ENCODE results near the gene OTOP3. TPM values are rescaled to one million over a fixed set of nuclear protein-coding genes. Genes with fewer than 3 reads are reported as not detected.

The OTOP3 gene
- total RNA-seq, 1 donor from 2014 or later: not detected

GRCh38 chr17:74987909-74988711 is 52.4 kb downstream of the OTOP3 start:
- Mint-ChIP-seq H3K4me1 (ENCODE audit: low read depth, unreplicated experiment) (peaks cover 14% of the 10 kb centered on the region), H3K4me3 (ENCODE audit: unreplicated experiment) (peak overlapping the region; percentile 93), H3K27ac (ENCODE audit: unreplicated experiment) (peak overlapping the region; percentile 97), H3K9me3 (ENCODE audit: unreplicated experiment) (peaks cover 16% of the 10 kb centered on the region), H3K36me3 (ENCODE audit: unreplicated experiment) (no peaks in the 10 kb centered on the region), H3K27me3 (ENCODE audit: unreplicated experiment) (peaks cover 18% of the 10 kb centered on the region)
- peak; percentile 78 for DNase-seq
- TF ChIP-seq CTCF (IDR thresholded peaks at IDR 0.05; ENCODE audit: partially characterized antibody, unreplicated experiment): no peak

GRCh38 chr17:74990581-74991105 is 54.9 kb downstream of the OTOP3 start:
- H3K4me3 Mint-ChIP-seq (ENCODE audit: unreplicated experiment): peak overlapping the region; percentile 68
- peaks cover 14% of the 10 kb centered on the region for H3K4me1 Mint-ChIP-seq (ENCODE audit: low read depth, unreplicated experiment)
- H3K36me3 Mint-ChIP-seq (ENCODE audit: unreplicated experiment): no peaks in the 10 kb centered on the region
- no peak for DNase-seq
- TF ChIP-seq CTCF (IDR thresholded peaks at IDR 0.05; ENCODE audit: partially characterized antibody, unreplicated experiment): no peak
- peak overlapping the region; percentile 12 for H3K27ac Mint-ChIP-seq (ENCODE audit: unreplicated experiment)
- H3K27me3 Mint-ChIP-seq (ENCODE audit: unreplicated experiment): peaks cover 20% of the 10 kb centered on the region
- peaks cover 18% of the 10 kb centered on the region for H3K9me3 Mint-ChIP-seq (ENCODE audit: unreplicated experiment)

GRCh38 chr17:74992223-74992622 is 56.5 kb downstream of the OTOP3 start:
- TF ChIP-seq CTCF (IDR thresholded peaks at IDR 0.05; ENCODE audit: partially characterized antibody, unreplicated experiment): no peak
- Mint-ChIP-seq H3K4me1 (ENCODE audit: low read depth, unreplicated experiment) (peaks cover 14% of the 10 kb centered on the region), H3K27ac (ENCODE audit: unreplicated experiment) (peak overlapping the region; percentile 15), H3K4me3 (ENCODE audit: unreplicated experiment) (no peak overlapping the region), H3K9me3 (ENCODE audit: unreplicated experiment) (peaks cover 14% of the 10 kb centered on the region), H3K36me3 (ENCODE audit: unreplicated experiment) (no peaks in the 10 kb centered on the region), H3K27me3 (ENCODE audit: unreplicated experiment) (peaks cover 16% of the 10 kb centered on the region)
- DNase-seq: no peak

DNA sequence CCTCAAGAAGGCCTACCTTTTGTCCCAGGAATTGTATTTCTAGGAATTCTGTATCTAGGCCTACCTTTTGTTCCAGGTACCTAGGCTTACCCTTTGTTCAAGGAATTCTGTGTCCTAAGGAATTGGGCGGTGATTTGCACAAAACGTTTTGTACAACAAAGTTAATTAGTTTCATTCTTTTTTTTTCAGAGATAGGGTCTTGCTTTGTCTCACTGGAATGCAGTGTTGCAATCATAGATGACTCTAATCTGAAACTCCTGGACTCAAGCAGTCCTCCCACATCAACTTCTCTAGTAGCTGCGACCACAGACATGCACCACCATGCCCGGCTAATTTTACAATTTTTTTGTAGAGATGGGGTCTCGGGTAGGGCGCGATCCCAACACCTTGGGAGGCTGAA is 58.7 kb downstream of the OTOP3 start:
- Mint-ChIP-seq H3K27ac (ENCODE audit: unreplicated experiment) (no peak overlapping the region), H3K4me3 (ENCODE audit: unreplicated experiment) (no peak overlapping the region), H3K36me3 (ENCODE audit: unreplicated experiment) (no peaks in the 10 kb centered on the region), H3K9me3 (ENCODE audit: unreplicated experiment) (peaks cover 10% of the 10 kb centered on the region), H3K27me3 (ENCODE audit: unreplicated experiment) (peaks cover 11% of the 10 kb centered on the region), H3K4me1 (ENCODE audit: low read depth, unreplicated experiment) (peaks cover 11% of the 10 kb centered on the region)
- TF ChIP-seq CTCF (IDR thresholded peaks at IDR 0.05; ENCODE audit: partially characterized antibody, unreplicated experiment): no peak
- DNase-seq: no peak

GRCh38 chr17:74995847-74996246 is 60.1 kb downstream of the OTOP3 start:
- TF ChIP-seq CTCF (IDR thresholded peaks at IDR 0.05; ENCODE audit: partially characterized antibody, unreplicated experiment): no peak
- H3K9me3 Mint-ChIP-seq (ENCODE audit: unreplicated experiment): peaks cover 9% of the 10 kb centered on the region
- H3K27me3 Mint-ChIP-seq (ENCODE audit: unreplicated experiment): peaks cover 9% of the 10 kb centered on the region
- H3K36me3 Mint-ChIP-seq (ENCODE audit: unreplicated experiment): no peaks in the 10 kb centered on the region
- peaks cover 4% of the 10 kb centered on the region for H3K4me1 Mint-ChIP-seq (ENCODE audit: low read depth, unreplicated experiment)
- DNase-seq: no peak
- H3K27ac Mint-ChIP-seq (ENCODE audit: unreplicated experiment): no peak overlapping the region
- no peak overlapping the region for H3K4me3 Mint-ChIP-seq (ENCODE audit: unreplicated experiment)

All from glutamatergic neuron (in vitro differentiated cells).